A673 (cell line): ENCODE results near the gene GMDS. TPM values are rescaled to one million over a fixed set of nuclear protein-coding genes. Genes with fewer than 3 reads are reported as not detected.

Experiments used
- BruUV-seq: library from RNA; stranded (reverse); fragments of 400-500 nt; replicated peaks from 2 replicates; lab custom pipeline; 2021; lab: Mats Ljungman, UMichigan
- CTCF ChIA-PET: fragments of 300-600 bp; sonication (Branson Sonifier 250); formaldehyde crosslinking; loops from one replicate; lab custom pipeline; 2022; ENCODE audit warnings: antibody characterized with exemption; lab: Charles Lee
- POLR2A ChIA-PET: fragments of 300-600 bp; sonication (Branson Sonifier 250); formaldehyde crosslinking; loops from one replicate; lab custom pipeline; 2022; ENCODE audit warnings: antibody characterized with exemption; ENCODE audit not compliant: low non-redundant PET; lab: Charles Lee
- DNase-seq: peaks from one replicate; pipeline ENCODE4 v3.0.0-alpha.2; 2015; ENCODE audit warnings: low spot score
- H3K27ac ChIP-seq: fragments of 200-600 bp; sonication (generic); 2 replicates; pipeline ENCODE4 v1.5.1; 2016; ENCODE audit warnings: mixed run types, low read depth, mild to moderate bottlenecking, mixed read lengths, antibody characterized with exemption, low read length; ENCODE audit not compliant: poor library complexity, severe bottlenecking
- H3K27me3 ChIP-seq: fragments of 200-600 bp; sonication (generic); replicated peaks from 2 replicates; pipeline ENCODE4 v1.6.1; 2017; ENCODE audit warnings: mixed run types, low read depth, mild to moderate bottlenecking, mixed read lengths, antibody characterized with exemption, low read length; ENCODE audit not compliant: insufficient read depth, poor library complexity
- H3K36me3 ChIP-seq: fragments of 200-600 bp; sonication (generic); 2 replicates; pipeline ENCODE4 v1.6.1; 2016; ENCODE audit warnings: mixed run types, mild to moderate bottlenecking, mixed read lengths, antibody characterized with exemption, low read length; ENCODE audit not compliant: insufficient read depth, poor library complexity, severe bottlenecking
- H3K4me1 ChIP-seq: fragments of 200-600 bp; sonication (generic); 2 replicates; pipeline ENCODE4 v1.6.1; 2017; ENCODE audit warnings: mixed run types, mild to moderate bottlenecking, mixed read lengths, antibody characterized with exemption, low read length; ENCODE audit not compliant: insufficient read depth, poor library complexity, severe bottlenecking
- H3K4me3 ChIP-seq: fragments of 200-600 bp; sonication (generic); 2 replicates; pipeline ENCODE4 v1.5.1; 2016; ENCODE audit warnings: low read depth, mixed run types, mild to moderate bottlenecking, mixed read lengths, low read length; ENCODE audit not compliant: poor library complexity, severe bottlenecking
- H3K9me3 ChIP-seq: fragments of 200-600 bp; sonication (generic); 2 replicates; pipeline ENCODE4 v1.6.1; 2016; ENCODE audit warnings: mixed run types, low read depth, mild to moderate bottlenecking, mixed read lengths, antibody characterized with exemption, low read length; ENCODE audit not compliant: poor library complexity, severe bottlenecking
- CTCF ChIP-seq: fragments of 300-800, 200-600 bp; sonication (generic); conservative IDR thresholded peaks from 2 replicates; pipeline ENCODE4 v1.5.1; 2017; ENCODE audit warnings: low read depth, mild to moderate bottlenecking, antibody characterized with exemption, low read length, moderate library complexity, mixed read lengths
- EZH2 ChIP-seq: fragments of 200-600 bp; sonication (generic); IDR thresholded peaks from 2 replicates; pipeline ENCODE4 v1.6.1; 2017; ENCODE audit warnings: borderline replicate concordance, low read depth, mild to moderate bottlenecking, mixed read lengths, antibody characterized with exemption, low read length; ENCODE audit not compliant: poor library complexity, severe bottlenecking
- intact Hi-C: fragments of 100-400 bp; cut with micrococcal nuclease; formaldehyde crosslinking; loops from one replicate; pipeline ENCODE4 v1.10.0; 2022; ENCODE audit not compliant: unreplicated experiment
- total RNA-seq: library from RNA; stranded (reverse); gene quantifications from 2 replicates; pipeline ENCODE4 v1.2.3, GENCODE V29; 2021

GMDS gene
- total RNA-seq, 1 experiment from 2014 or later = 15.2 TPM

DNA sequence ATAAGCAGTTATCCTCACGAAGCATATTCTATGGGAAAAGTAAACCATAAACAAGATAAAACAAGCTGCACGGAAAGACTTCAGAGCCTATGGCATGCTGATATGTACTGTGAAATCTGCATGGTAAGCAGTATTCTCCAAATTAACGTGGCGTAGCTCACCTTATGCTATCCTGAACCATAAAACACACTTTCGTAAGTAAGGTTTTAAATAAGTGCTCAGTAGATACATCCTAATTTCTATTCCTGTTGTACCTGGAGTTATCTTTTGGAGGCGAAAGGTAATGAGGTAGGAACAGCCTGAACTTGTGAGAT lies 208.7 kb downstream of the GMDS start:
- Histone ChIP-seq H3K9me3 (no peaks in the 10 kb centered on the region), H3K27ac (no peak overlapping the region), H3K27me3 (no peaks in the 10 kb centered on the region), H3K36me3 (no peaks in the 10 kb centered on the region), H3K4me3 (no peak overlapping the region), H3K4me1 (no peaks in the 10 kb centered on the region)
- BruUV-seq = no TSS peak
- POLR2A ChIA-PET = no interaction called here
- DNase-seq = no peak
- CTCF ChIA-PET = no interaction called here
- intact Hi-C loops = no loop called here
- no peak for TF ChIP-seq EZH2
- no peak for TF ChIP-seq CTCF

DNA sequence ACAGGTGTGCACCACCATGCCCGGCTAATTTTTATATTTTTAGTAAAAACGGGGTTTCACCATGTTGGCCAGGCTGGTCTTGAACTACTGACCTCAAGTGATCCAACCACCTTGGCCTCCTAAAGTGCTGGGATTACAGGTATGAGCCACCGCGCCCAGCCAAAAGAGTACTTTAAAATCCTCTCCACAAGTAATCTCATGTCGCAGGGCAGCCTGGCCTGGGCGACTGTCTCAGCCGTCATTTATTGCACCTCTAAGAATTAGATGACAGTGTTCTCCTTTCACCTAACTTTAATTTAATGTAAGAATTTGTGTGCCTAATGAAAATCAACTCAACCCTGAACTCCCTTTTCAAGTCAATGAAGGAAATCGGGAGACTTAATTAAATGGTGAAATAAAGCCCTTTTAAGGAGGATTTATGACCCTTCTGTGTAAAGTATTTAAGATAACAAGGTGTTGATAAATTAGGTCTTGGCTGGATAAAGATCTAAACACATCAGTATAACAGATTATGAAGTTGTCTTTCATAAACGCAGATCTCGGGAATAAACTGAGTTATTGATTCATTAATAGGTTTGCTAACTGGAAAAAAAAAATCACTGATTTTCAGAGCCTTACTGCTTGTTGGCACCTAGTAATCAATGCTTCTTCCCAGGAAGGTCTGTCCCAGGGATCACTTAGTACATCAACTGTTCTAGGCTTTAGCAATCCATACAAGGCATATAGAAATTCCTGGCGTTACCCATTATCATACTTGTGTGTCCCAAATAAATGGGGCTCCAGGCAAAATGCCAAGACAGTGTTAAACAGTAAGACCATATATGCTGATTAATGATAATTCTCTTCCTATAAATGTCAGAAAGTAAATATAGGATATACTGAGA lies 209.3 kb downstream of the GMDS start:
- Histone ChIP-seq H3K4me3 (no peak overlapping the region), H3K27me3 (no peaks in the 10 kb centered on the region), H3K4me1 (no peaks in the 10 kb centered on the region), H3K9me3 (no peaks in the 10 kb centered on the region), H3K36me3 (no peaks in the 10 kb centered on the region), H3K27ac (no peak overlapping the region)
- ChIA-PET POLR2A (no interaction called here), CTCF (no interaction called here)
- intact Hi-C loops = no loop called here
- TF ChIP-seq CTCF (no peak), EZH2 (no peak)
- BruUV-seq = no TSS peak
- DNase-seq = no peak

- BruUV-seq = no TSS peak
These were observed 210.4 kb downstream of the GMDS start for GRCh38 chr6:2035046-2035445.

More at GRCh38 chr6:2035046-2035445, 210.4 kb downstream of the GMDS start:
- ChIA-PET POLR2A (no interaction called here), CTCF (no interaction called here)
- no peak overlapping the region for H3K4me3 ChIP-seq
- TF ChIP-seq CTCF (no peak), EZH2 (no peak)
- H3K27ac ChIP-seq = no peak overlapping the region
- H3K27me3 ChIP-seq = no peaks in the 10 kb centered on the region
- intact Hi-C loops = no loop called here
- no peaks in the 10 kb centered on the region for H3K4me1 ChIP-seq
- DNase-seq = no peak
- no peaks in the 10 kb centered on the region for H3K36me3 ChIP-seq
- no peaks in the 10 kb centered on the region for H3K9me3 ChIP-seq
